Measurements from ENCODE around the gene CALN1. TPM values are rescaled to one million over a fixed set of nuclear protein-coding genes. Genes with fewer than 3 reads are reported as not detected.

CALN1 gene
- total and polyA plus RNA-seq, 2 experiments from 2014 or later = 7.6 to 14.5 TPM

DNA sequence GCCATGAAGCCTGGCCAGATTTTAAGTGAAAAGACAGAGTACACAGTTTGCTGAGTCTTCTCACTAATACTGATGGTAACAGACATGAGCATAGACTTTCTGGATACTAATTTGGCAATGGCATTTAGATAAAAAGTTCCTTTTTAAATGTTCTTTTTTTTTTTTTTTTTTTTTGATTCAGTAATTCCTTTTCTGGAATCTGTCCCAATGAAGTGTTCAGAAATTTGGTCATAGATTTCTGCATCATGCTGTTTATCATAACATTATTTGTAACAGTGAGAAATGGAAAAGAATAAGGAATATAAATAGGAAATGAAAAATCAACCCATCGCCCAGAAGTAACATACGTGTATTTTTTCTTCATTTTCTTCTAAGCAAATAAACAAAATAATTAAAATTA, 354.9 kb downstream of the CALN1 start:
- Mint-ChIP-seq H3K4me1 (no peaks in the 10 kb centered on the region), H3K36me3 (ENCODE audit: low read depth) (peaks cover 14% of the 10 kb centered on the region; the same call in 2 of the 3 replicates), H3K27me3 (ENCODE audit: insufficient read depth, low read depth, poor library complexity) (peaks cover 2% of the 10 kb centered on the region), H3K9me3 (peaks cover 9% of the 10 kb centered on the region; the same call in 2 of the 3 replicates), H3K27ac (no peak overlapping the region), H3K4me3 (no peak overlapping the region)
- ATAC-seq = no peak
- H3K4me1 ChIP-seq (ENCODE audit: insufficient read depth) = no peaks in the 10 kb centered on the region
- no peaks in the 10 kb centered on the region for H4K20me1 ChIP-seq (replicated peaks; ENCODE audit: insufficient read depth)
- H3K36me3 ChIP-seq (ENCODE audit: insufficient read depth) = no peaks in the 10 kb centered on the region
- no peaks in the 10 kb centered on the region for H3F3A ChIP-seq (replicated peaks; ENCODE audit: low read depth)
- H3K4me2 ChIP-seq = no peak overlapping the region
- H3K79me2 ChIP-seq (replicated peaks; ENCODE audit: insufficient read depth) = no peaks in the 10 kb centered on the region
- no peak overlapping the region for H3K4me3 ChIP-seq
- DNase-seq (ENCODE audit: low spot score) = no peak
- no peak overlapping the region for H3K27ac ChIP-seq (ENCODE audit: low read depth)
- no peaks in the 10 kb centered on the region for H3K27me3 ChIP-seq (ENCODE audit: insufficient read depth)
- no peak for TF ChIP-seq CREB1 (CRISPR knock-in tag; IDR thresholded peaks at IDR 0.05; ENCODE audit: low read depth)
- no peak for TF ChIP-seq EZH2 (IDR thresholded peaks at IDR 0.05; ENCODE audit: low read depth, unreplicated experiment)
- no peak for TF ChIP-seq ZNF331 (CRISPR knock-in tag; IDR thresholded peaks at IDR 0.05; ENCODE audit: low read depth)
- TF ChIP-seq POLR2AphosphoS5 (IDR thresholded peaks at IDR 0.05; ENCODE audit: low read depth) = no peak
- TF ChIP-seq ZNF114 (CRISPR knock-in tag; IDR thresholded peaks at IDR 0.05) = no peak
- TF ChIP-seq, protein P1, sequence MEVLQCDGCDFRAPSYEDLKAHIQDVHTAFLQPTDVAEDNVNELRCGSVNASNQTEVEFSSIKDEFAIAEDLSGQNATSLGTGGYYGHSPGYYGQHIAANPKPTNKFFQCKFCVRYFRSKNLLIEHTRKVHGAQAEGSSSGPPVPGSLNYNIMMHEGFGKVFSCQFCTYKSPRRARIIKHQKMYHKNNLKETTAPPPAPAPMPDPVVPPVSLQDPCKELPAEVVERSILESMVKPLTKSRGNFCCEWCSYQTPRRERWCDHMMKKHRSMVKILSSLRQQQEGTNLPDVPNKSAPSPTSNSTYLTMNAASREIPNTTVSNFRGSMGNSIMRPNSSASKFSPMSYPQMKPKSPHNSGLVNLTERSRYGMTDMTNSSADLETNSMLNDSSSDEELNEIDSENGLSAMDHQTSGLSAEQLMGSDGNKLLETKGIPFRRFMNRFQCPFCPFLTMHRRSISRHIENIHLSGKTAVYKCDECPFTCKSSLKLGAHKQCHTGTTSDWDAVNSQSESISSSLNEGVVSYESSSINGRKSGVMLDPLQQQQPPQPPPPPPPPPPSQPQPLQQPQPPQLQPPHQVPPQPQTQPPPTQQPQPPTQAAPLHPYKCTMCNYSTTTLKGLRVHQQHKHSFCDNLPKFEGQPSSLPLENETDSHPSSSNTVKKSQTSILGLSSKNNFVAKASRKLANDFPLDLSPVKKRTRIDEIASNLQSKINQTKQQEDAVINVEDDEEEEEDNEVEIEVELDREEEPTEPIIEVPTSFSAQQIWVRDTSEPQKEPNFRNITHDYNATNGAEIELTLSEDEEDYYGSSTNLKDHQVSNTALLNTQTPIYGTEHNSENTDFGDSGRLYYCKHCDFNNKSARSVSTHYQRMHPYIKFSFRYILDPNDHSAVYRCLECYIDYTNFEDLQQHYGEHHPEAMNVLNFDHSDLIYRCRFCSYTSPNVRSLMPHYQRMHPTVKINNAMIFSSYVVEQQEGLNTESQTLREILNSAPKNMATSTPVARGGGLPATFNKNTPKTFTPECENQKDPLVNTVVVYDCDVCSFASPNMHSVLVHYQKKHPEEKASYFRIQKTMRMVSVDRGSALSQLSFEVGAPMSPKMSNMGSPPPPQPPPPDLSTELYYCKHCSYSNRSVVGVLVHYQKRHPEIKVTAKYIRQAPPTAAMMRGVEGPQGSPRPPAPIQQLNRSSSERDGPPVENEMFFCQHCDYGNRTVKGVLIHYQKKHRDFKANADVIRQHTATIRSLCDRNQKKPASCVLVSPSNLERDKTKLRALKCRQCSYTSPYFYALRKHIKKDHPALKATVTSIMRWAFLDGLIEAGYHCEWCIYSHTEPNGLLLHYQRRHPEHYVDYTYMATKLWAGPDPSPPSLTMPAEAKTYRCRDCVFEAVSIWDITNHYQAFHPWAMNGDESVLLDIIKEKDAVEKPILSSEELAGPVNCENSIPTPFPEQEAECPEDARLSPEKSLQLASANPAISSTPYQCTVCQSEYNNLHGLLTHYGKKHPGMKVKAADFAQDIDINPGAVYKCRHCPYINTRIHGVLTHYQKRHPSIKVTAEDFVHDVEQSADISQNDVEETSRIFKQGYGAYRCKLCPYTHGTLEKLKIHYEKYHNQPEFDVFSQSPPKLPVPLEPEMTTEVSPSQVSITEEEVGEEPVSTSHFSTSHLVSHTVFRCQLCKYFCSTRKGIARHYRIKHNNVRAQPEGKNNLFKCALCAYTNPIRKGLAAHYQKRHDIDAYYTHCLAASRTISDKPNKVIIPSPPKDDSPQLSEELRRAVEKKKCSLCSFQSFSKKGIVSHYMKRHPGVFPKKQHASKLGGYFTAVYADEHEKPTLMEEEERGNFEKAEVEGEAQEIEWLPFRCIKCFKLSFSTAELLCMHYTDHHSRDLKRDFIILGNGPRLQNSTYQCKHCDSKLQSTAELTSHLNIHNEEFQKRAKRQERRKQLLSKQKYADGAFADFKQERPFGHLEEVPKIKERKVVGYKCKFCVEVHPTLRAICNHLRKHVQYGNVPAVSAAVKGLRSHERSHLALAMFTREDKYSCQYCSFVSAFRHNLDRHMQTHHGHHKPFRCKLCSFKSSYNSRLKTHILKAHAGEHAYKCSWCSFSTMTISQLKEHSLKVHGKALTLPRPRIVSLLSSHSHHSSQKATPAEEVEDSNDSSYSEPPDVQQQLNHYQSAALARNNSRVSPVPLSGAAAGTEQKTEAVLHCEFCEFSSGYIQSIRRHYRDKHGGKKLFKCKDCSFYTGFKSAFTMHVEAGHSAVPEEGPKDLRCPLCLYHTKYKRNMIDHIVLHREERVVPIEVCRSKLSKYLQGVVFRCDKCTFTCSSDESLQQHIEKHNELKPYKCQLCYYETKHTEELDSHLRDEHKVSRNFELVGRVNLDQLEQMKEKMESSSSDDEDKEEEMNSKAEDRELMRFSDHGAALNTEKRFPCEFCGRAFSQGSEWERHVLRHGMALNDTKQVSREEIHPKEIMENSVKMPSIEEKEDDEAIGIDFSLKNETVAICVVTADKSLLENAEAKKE (CRISPR knock-in tag; IDR thresholded peaks at IDR 0.05) = no peak
- TF ChIP-seq STAT1 (IDR thresholded peaks at IDR 0.05; ENCODE audit: unreplicated experiment) = no peak
- TF ChIP-seq, protein P2, sequence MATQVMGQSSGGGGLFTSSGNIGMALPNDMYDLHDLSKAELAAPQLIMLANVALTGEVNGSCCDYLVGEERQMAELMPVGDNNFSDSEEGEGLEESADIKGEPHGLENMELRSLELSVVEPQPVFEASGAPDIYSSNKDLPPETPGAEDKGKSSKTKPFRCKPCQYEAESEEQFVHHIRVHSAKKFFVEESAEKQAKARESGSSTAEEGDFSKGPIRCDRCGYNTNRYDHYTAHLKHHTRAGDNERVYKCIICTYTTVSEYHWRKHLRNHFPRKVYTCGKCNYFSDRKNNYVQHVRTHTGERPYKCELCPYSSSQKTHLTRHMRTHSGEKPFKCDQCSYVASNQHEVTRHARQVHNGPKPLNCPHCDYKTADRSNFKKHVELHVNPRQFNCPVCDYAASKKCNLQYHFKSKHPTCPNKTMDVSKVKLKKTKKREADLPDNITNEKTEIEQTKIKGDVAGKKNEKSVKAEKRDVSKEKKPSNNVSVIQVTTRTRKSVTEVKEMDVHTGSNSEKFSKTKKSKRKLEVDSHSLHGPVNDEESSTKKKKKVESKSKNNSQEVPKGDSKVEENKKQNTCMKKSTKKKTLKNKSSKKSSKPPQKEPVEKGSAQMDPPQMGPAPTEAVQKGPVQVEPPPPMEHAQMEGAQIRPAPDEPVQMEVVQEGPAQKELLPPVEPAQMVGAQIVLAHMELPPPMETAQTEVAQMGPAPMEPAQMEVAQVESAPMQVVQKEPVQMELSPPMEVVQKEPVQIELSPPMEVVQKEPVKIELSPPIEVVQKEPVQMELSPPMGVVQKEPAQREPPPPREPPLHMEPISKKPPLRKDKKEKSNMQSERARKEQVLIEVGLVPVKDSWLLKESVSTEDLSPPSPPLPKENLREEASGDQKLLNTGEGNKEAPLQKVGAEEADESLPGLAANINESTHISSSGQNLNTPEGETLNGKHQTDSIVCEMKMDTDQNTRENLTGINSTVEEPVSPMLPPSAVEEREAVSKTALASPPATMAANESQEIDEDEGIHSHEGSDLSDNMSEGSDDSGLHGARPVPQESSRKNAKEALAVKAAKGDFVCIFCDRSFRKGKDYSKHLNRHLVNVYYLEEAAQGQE (IDR thresholded peaks at IDR 0.05; ENCODE audit: unreplicated experiment) = no peak
- TF ChIP-seq, protein P3, sequence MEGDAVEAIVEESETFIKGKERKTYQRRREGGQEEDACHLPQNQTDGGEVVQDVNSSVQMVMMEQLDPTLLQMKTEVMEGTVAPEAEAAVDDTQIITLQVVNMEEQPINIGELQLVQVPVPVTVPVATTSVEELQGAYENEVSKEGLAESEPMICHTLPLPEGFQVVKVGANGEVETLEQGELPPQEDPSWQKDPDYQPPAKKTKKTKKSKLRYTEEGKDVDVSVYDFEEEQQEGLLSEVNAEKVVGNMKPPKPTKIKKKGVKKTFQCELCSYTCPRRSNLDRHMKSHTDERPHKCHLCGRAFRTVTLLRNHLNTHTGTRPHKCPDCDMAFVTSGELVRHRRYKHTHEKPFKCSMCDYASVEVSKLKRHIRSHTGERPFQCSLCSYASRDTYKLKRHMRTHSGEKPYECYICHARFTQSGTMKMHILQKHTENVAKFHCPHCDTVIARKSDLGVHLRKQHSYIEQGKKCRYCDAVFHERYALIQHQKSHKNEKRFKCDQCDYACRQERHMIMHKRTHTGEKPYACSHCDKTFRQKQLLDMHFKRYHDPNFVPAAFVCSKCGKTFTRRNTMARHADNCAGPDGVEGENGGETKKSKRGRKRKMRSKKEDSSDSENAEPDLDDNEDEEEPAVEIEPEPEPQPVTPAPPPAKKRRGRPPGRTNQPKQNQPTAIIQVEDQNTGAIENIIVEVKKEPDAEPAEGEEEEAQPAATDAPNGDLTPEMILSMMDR (conservative IDR thresholded peaks at IDR 0.05; ENCODE audit: low read depth in 2 of 2) = no peak
- TF ChIP-seq NANOG (IDR thresholded peaks at IDR 0.05; ENCODE audit: borderline replicate concordance) = no peak
- TF ChIP-seq JUNB (IDR thresholded peaks at IDR 0.05; ENCODE audit: unreplicated experiment) = no peak
- TF ChIP-seq EZH2phosphoT487 (IDR thresholded peaks at IDR 0.05; ENCODE audit: unreplicated experiment) = no peak
- TF ChIP-seq, protein P4, sequence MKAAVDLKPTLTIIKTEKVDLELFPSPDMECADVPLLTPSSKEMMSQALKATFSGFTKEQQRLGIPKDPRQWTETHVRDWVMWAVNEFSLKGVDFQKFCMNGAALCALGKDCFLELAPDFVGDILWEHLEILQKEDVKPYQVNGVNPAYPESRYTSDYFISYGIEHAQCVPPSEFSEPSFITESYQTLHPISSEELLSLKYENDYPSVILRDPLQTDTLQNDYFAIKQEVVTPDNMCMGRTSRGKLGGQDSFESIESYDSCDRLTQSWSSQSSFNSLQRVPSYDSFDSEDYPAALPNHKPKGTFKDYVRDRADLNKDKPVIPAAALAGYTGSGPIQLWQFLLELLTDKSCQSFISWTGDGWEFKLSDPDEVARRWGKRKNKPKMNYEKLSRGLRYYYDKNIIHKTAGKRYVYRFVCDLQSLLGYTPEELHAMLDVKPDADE (IDR thresholded peaks at IDR 0.05) = no peak
- H2AFZ ChIP-seq = no peak overlapping the region
- H3K9me2 ChIP-seq (ENCODE audit: insufficient read depth) = no peaks in the 10 kb centered on the region

Data from GM23338 (cell line).